Osteoblast (primary cell): Measurements from ENCODE around the gene RIT1. TPM values are rescaled to one million over a fixed set of nuclear protein-coding genes. Genes with fewer than 3 reads are reported as not detected.

Experiments used
- DNase-seq: peaks from one replicate; pipeline ENCODE4 v3.0.0; 2011; ENCODE audit warnings: low spot score, mixed read lengths; ENCODE audit not compliant: insufficient read length; ENCODE audit errors: missing footprints
- H2AFZ ChIP-seq: 2 replicates; pipeline ENCODE4 v1.6.0; 2011; ENCODE audit warnings: mild to moderate bottlenecking, low read length
- H3K27ac ChIP-seq: 2 replicates; pipeline ENCODE4 v1.5.1; 2011; ENCODE audit warnings: mild to moderate bottlenecking, low read depth, low read length, moderate library complexity
- H3K27me3 ChIP-seq: 2 replicates; pipeline ENCODE4 v1.6.0; 2012; ENCODE audit warnings: mild to moderate bottlenecking, control low read depth, inconsistent platforms, low read length, moderate library complexity; ENCODE audit not compliant: insufficient read depth
- H3K36me3 ChIP-seq: 2 replicates; pipeline ENCODE4 v1.5.1; 2011; ENCODE audit warnings: mild to moderate bottlenecking, low read length, control low read depth, moderate library complexity; ENCODE audit not compliant: insufficient read depth
- H3K4me1 ChIP-seq: 2 replicates; pipeline ENCODE4 v1.5.1; 2011; ENCODE audit warnings: mild to moderate bottlenecking, low read length, control low read depth, moderate library complexity; ENCODE audit not compliant: insufficient read depth
- H3K4me2 ChIP-seq: 2 replicates; pipeline ENCODE4 v1.6.0; 2011; ENCODE audit warnings: mild to moderate bottlenecking, low read length; ENCODE audit not compliant: insufficient read depth
- H3K4me3 ChIP-seq: fragments of 200-600 bp; sonication (generic); 3 replicates; pipeline ENCODE4 v1.5.1; 2012; ENCODE audit warnings: mild to moderate bottlenecking, low read length, inconsistent platforms; ENCODE audit not compliant: insufficient read depth
- H3K79me2 ChIP-seq: 2 replicates; pipeline ENCODE4 v1.6.0; 2012; ENCODE audit warnings: mild to moderate bottlenecking, low read length, control low read depth, inconsistent platforms; ENCODE audit not compliant: insufficient read depth
- H3K9me3 ChIP-seq: 2 replicates; pipeline ENCODE4 v1.5.1; 2011; ENCODE audit warnings: low read depth, low read length, control low read depth
- H4K20me1 ChIP-seq: 2 replicates; pipeline ENCODE4 v1.6.0; 2012; ENCODE audit warnings: mild to moderate bottlenecking, low read length, control low read depth; ENCODE audit not compliant: insufficient read depth
- total RNA-seq: library from RNA; depleted of rRNA; stranded (reverse); fragments of >200 nt; gene quantifications from 2 replicates; pipeline ENCODE4 v1.2.3, GENCODE V29; 2012
- TF ChIP-seq, protein P1 (sequence below): IDR thresholded peaks from 2 replicates; pipeline ENCODE4 v1.5.1; 2011; ENCODE audit warnings: mild to moderate bottlenecking, low read depth, low read length, moderate library complexity; ENCODE audit errors: extremely low read depth

RIT1 gene
- total RNA-seq, 1 donor, result 36.9 TPM

DNA sequence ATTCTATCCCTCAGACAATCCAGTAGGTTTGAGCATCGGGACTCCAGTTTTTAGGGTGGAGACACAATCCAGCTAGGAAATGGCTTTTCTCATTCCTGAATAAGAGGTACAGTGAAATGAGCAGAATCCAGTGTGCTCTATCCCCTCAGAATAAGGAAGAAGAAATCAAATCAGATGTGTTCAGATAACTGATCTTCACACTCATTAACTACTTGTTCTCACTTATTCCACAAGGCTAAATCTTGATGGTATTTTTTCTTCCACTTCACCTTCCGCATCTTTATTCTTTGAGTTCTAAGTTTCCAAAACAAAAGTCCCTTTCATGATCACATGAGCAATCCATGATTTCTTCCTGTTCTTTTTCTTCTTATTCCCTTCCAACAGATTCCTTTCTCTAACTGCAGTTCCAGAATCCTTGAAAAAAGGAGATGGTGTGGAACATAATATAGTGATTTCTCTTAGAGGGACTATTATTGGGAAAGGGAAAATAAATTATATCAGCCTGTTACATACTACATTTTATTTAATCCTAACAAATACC lies 50.1 kb downstream of the RIT1 start:
- no peak for DNase-seq
- Histone ChIP-seq H2AFZ (peak overlapping the region; percentile 90), H3K4me2 (peak overlapping the region; percentile 93), H4K20me1 (no peaks in the 10 kb centered on the region), H3K4me1 (peaks cover 23% of the 10 kb centered on the region), H3K9me3 (no peaks in the 10 kb centered on the region), H3K79me2 (peaks cover 29% of the 10 kb centered on the region), H3K4me3 (peak overlapping the region; percentile 73), H3K36me3 (no peaks in the 10 kb centered on the region), H3K27me3 (no peaks in the 10 kb centered on the region), H3K27ac (peak overlapping the region; percentile 94)
- TF ChIP-seq, protein P1, sequence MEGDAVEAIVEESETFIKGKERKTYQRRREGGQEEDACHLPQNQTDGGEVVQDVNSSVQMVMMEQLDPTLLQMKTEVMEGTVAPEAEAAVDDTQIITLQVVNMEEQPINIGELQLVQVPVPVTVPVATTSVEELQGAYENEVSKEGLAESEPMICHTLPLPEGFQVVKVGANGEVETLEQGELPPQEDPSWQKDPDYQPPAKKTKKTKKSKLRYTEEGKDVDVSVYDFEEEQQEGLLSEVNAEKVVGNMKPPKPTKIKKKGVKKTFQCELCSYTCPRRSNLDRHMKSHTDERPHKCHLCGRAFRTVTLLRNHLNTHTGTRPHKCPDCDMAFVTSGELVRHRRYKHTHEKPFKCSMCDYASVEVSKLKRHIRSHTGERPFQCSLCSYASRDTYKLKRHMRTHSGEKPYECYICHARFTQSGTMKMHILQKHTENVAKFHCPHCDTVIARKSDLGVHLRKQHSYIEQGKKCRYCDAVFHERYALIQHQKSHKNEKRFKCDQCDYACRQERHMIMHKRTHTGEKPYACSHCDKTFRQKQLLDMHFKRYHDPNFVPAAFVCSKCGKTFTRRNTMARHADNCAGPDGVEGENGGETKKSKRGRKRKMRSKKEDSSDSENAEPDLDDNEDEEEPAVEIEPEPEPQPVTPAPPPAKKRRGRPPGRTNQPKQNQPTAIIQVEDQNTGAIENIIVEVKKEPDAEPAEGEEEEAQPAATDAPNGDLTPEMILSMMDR, result no peak

DNA sequence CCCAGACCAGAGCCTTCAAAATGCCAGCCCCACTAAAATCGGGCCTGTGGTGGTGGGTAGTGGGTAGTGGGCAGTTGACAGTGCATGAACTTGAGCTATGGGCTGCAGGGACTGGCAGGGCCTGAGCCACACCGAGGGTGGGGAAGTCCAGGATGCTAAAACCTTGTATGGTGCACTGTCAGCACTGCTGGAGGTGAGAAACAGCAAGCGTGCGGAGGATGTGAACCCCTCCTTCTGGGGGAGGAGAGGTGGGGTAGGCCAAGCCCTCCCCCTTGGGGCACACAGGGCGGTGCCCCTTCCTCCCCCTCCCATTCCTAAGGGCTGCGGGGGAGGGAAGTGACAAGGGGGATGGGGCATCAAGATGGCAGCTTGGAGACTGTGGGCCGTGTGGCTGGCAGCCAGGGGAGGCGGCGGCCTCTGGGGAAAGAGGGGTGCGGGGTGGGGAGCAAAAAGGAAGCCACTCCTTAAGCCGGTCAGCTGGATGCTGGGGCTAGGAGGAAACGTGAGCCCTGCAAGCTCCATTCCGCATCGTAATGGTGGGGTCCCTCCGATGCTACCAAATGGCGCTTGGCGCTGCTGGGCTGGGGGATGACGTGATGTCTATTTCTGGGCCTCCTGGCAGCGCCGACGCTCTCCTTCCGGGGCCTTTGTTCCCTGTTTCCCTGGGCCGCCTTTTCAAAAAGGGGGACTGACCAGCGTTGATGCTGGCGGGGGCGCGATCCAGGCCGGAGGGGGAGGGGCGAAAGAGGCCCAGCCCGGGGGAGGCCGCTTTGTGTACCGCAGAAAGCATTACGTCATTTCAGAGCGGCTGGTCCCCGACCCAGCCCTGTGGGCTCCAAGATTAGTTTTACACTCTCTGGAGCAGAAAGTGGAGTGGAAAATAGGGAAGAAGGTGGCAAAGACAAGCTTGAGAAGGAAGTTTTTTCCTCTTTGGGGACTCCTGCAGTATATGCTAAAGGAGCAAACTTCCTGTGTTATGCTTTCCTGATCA lies 51.0 kb downstream of the RIT1 start:
- no peaks in the 10 kb centered on the region for H3K27me3 ChIP-seq
- no peaks in the 10 kb centered on the region for H3K9me3 ChIP-seq
- peaks cover 36% of the 10 kb centered on the region for H3K79me2 ChIP-seq
- DNase-seq, result peak; percentile 94
- H3K36me3 ChIP-seq, result peaks cover 1% of the 10 kb centered on the region
- peak overlapping the region; percentile 73 for H3K4me3 ChIP-seq
- TF ChIP-seq, protein P1, result no peak
- H3K4me2 ChIP-seq, result peak overlapping the region; percentile 93
- peak overlapping the region; percentile 90 for H2AFZ ChIP-seq
- no peaks in the 10 kb centered on the region for H4K20me1 ChIP-seq
- H3K4me1 ChIP-seq, result peaks cover 26% of the 10 kb centered on the region
- peak overlapping the region; percentile 94 for H3K27ac ChIP-seq

DNA sequence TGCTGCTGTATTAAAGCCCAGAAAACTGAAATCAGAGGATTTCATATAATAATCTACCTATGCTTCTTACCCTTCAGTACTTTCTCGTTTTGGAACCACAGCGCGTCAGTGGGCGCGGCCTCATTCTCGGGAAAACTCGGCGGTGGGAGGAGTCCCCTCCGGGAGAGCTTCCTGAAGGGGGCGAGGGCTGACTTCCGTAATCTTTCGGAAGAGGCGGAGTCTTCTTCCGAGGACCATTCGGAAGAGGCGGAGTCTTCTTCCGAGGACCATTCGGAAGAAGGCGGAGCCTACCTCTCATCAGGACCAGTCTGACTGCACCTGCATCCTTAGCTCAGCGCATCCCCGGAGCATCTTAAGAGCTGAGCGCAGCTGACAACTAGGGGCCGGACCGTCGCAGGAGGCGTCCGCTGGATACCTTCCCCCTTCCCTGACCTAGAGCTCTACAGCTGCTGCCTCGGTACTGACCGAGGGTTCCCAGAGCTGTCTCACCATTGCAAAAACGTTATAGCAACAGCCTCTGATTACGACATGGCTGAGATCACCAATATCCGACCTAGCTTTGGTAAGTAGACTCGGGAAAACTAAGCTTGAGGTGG lies 51.8 kb downstream of the RIT1 start, which contains the start of gene SYT11:
Gene SYT11, plus strand, starts transcription at position 334 of the 596 bp plus-strand sequence. Its CDS starts 195 bp downstream, at position 529.
- no peaks in the 10 kb centered on the region for H3K27me3 ChIP-seq

More for the DNA sequence above, 51.8 kb downstream of the RIT1 start, which contains the start of gene SYT11:
- H3K4me1 ChIP-seq, result peaks cover 26% of the 10 kb centered on the region
- no peaks in the 10 kb centered on the region for H3K9me3 ChIP-seq
- TF ChIP-seq, protein P1, result no peak
- H3K27ac ChIP-seq, result peak within 1 kb of the TSS; percentile 94
- H3K79me2 ChIP-seq, result peaks cover 40% of the 10 kb centered on the region
- peak within 1 kb of the TSS; percentile 73 for H3K4me3 ChIP-seq
- peak within 1 kb of the TSS; percentile 93 for H3K4me2 ChIP-seq
- peak within 1 kb of the TSS; percentile 90 for H2AFZ ChIP-seq
- peaks cover 10% of the 10 kb centered on the region for H3K36me3 ChIP-seq
- peak; percentile 90 for DNase-seq
- no peaks in the 10 kb centered on the region for H4K20me1 ChIP-seq
